Measurements from ENCODE around the gene MBD5. TPM values are rescaled to one million over a fixed set of nuclear protein-coding genes. Genes with fewer than 3 reads are reported as not detected.
"Not testable (repeated sequence)": the region's sequence is repeated elsewhere in the genome, so short reads cannot be mapped to it uniquely, and the experiment has no call there.

The MBD5 gene
- total and polyA plus RNA-seq, 11 donors: 6.8 to 44.4 (median 24.9) TPM

GRCh38 chr2:148538375-148538774 lies 517.5 kb downstream of the MBD5 start:
- ATAC-seq (no peak), DNase-seq (no peak)
- Histone ChIP-seq H3K36me3 (no peaks in the 10 kb centered on the region), H3K27me3 (no peaks in the 10 kb centered on the region), H3K4me3 (no peak overlapping the region), H3K9me3 (no peaks in the 10 kb centered on the region), H3K27ac (no peak overlapping the region), H3K4me1 (peaks cover 0 to 21% (median 0%) of the 10 kb centered on the region in 12 donors)
- WGBS, 4 donors: 58 to 90% (median 61%) methylated on average over 1 of the region's 1 CpG
- intact Hi-C loops (cut with DNase I): no loop called here
- TF ChIP-seq POLR2A (IDR thresholded peaks at IDR 0.05) (no peak), CTCF (IDR thresholded peaks at IDR 0.05) (no peak)

- peaks cover 0 to 17% (median 0%) of the 10 kb centered on the region in 12 donors for H3K4me1 ChIP-seq
- H3K27me3 ChIP-seq: no peaks in the 10 kb centered on the region
- H3K4me3 ChIP-seq: no peak overlapping the region
- no peak for TF ChIP-seq POLR2A (IDR thresholded peaks at IDR 0.05)
- no peak for TF ChIP-seq CTCF (IDR thresholded peaks at IDR 0.05)
- no peak for DNase-seq
- 59 to 80% (median 68%) methylated on average over 8 of the region's 8 CpGs for WGBS, 4 donors
- H3K9me3 ChIP-seq: no peaks in the 10 kb centered on the region
- ATAC-seq: no peak
- H3K27ac ChIP-seq: peak overlapping the region in 1 of 12 donors; percentile 15
- intact Hi-C loops (cut with DNase I): no loop called here
- no peaks in the 10 kb centered on the region for H3K36me3 ChIP-seq
Measured at GRCh38 chr2:148540022-148540421, 519.1 kb downstream of the MBD5 start.

GRCh38 chr2:148541792-148542191 lies 520.9 kb downstream of the MBD5 start:
- Histone ChIP-seq H3K9me3 (no peaks in the 10 kb centered on the region), H3K4me3 (no peak overlapping the region), H3K36me3 (no peaks in the 10 kb centered on the region), H3K27me3 (no peaks in the 10 kb centered on the region), H3K27ac (no peak overlapping the region), H3K4me1 (peaks cover 0 to 33% (median 0%) of the 10 kb centered on the region in 12 donors)
- no peak for TF ChIP-seq POLR2A (IDR thresholded peaks at IDR 0.05)
- no peak for ATAC-seq
- intact Hi-C loops (cut with DNase I): no loop called here
- no peak for DNase-seq
- 95 to 99% (median 97%) methylated on average over 3 of the region's 3 CpGs for WGBS, 4 donors

- Histone ChIP-seq H3K4me1 (peaks cover 0 to 35% (median 0%) of the 10 kb centered on the region in 12 donors), H3K9me3 (no peaks in the 10 kb centered on the region), H3K36me3 (no peaks in the 10 kb centered on the region), H3K4me3 (no peak overlapping the region), H3K27me3 (no peaks in the 10 kb centered on the region), H3K27ac (no peak overlapping the region)
- no peak for TF ChIP-seq CTCF (IDR thresholded peaks at IDR 0.05)
- DNase-seq (no peak), ATAC-seq (no peak)
- intact Hi-C loops (cut with DNase I): no loop called here
- 83 to 85% (median 84%) methylated on average over 6 of the region's 6 CpGs for WGBS, 4 donors
Measured at GRCh38 chr2:148542614-148543013, 521.7 kb downstream of the MBD5 start.

- H3K36me3 ChIP-seq; intact Hi-C loops (cut with DNase I); H3K9me3 ChIP-seq; DNase-seq; ATAC-seq; H3K27ac ChIP-seq; H3K27me3 ChIP-seq; H3K4me3 ChIP-seq: not testable (repeated sequence)
- 93 to 96% (median 95%) methylated on average over 5 of the region's 5 CpGs for WGBS, 4 donors
- peaks cover 0 to 35% (median 0%) of the 10 kb centered on the region in 12 donors for H3K4me1 ChIP-seq
Measured at GRCh38 chr2:148543088-148543540, 522.2 kb downstream of the MBD5 start.
